ENCODE data around the gene CUX1. TPM values are rescaled to one million over a fixed set of nuclear protein-coding genes. Genes with fewer than 3 reads are reported as not detected.

The CUX1 gene
- total RNA-seq, 1 experiment from 2014 or later: 54.8 TPM

DNA sequence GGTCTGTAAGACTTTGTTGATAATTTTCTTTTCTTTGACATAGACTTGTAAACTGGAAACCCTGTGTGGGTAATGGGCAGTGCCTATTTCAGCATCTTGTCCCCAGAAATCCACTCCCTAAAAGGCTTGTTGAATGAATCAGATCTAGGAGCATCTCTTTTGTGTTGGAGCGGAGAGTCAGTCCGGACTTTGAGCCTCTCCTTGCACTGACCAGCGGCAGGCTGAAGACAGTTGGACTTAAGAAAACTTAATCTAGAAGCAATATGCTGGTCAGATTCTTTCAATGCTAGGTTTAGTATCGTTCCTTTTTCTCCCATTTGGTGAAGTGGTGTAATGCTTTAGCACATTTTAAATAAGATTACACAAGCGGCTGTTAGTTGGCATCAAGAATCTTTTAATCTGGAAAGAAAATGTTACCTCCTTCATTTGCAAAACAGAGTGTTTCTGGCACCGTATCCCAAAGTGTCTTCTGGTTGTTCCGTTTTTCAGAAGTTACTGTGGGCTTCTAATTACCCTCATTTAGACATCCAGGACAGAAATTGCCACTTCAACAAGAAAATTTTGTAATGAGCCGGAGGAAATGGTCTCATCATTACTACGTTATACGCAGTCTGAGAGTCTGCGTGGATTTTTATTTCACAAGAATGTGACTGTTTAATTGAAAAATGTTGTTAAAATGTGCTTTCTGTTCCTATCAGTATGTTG lies 74.7 kb downstream of the CUX1 start:
- no peaks in the 10 kb centered on the region for H3K9me3 Mint-ChIP-seq (ENCODE audit: low read depth, unreplicated experiment)
- CTCF ChIA-PET: no interaction called here
- no peak for TF ChIP-seq CTCF (IDR thresholded peaks at IDR 0.05; ENCODE audit: unreplicated experiment)
- no peak overlapping the region for H3K27ac Mint-ChIP-seq (ENCODE audit: unreplicated experiment)
- H3K27me3 Mint-ChIP-seq (ENCODE audit: unreplicated experiment): no peaks in the 10 kb centered on the region
- H3K36me3 Mint-ChIP-seq (ENCODE audit: insufficient read depth, unreplicated experiment): no peaks in the 10 kb centered on the region
- no peak overlapping the region for H3K4me3 Mint-ChIP-seq (ENCODE audit: low read depth, unreplicated experiment)
- intact Hi-C loops (cut with micrococcal nuclease; ENCODE audit: unreplicated experiment): no loop called here
- no TSS peak for BruUV-seq (replicated peaks)
- no peaks in the 10 kb centered on the region for H3K4me1 Mint-ChIP-seq (ENCODE audit: low read depth, unreplicated experiment)
- no peak for DNase-seq

DNA sequence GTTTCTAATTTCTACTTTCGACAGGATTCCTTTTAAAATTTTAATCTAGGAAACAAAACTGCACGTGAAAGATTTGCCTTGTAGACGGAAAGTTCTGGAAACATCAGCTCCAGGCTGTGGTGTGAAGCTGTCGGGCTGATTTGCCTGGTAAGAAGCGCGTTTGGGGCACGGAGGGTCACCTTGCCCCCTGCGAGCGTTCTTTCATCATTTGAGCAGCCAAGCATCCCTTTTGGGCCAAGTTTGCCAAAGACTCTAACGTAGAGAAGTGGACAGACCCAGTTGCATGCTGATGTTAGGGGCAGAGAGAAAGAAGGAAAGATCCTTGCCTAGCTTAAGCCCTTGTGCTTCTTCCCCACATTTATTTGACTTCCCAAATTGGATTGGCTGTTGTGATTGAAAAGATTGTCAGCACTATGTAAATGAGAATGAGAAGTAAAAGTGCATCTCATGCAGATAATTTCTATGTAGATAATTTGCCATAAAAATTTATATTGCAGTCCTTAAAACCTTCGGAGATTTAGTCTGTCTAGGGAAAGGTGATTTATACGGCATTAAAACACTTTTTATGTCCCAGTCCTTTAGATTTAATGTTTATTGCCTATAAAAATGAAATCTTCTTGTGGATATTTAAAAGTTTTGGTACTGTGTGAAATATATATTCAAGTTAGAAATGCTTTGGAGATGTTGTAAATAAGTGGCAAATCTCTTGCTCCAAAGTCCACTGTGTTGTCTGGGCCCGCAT lies 76.1 kb downstream of the CUX1 start:
- H3K27ac Mint-ChIP-seq (ENCODE audit: unreplicated experiment): no peak overlapping the region
- TF ChIP-seq CTCF (IDR thresholded peaks at IDR 0.05; ENCODE audit: unreplicated experiment): no peak
- CTCF ChIA-PET: no interaction called here
- intact Hi-C loops (cut with micrococcal nuclease; ENCODE audit: unreplicated experiment): no loop called here
- H3K9me3 Mint-ChIP-seq (ENCODE audit: low read depth, unreplicated experiment): no peaks in the 10 kb centered on the region
- no peaks in the 10 kb centered on the region for H3K4me1 Mint-ChIP-seq (ENCODE audit: low read depth, unreplicated experiment)
- H3K36me3 Mint-ChIP-seq (ENCODE audit: insufficient read depth, unreplicated experiment): no peaks in the 10 kb centered on the region
- DNase-seq: no peak
- BruUV-seq (replicated peaks): no TSS peak
- H3K27me3 Mint-ChIP-seq (ENCODE audit: unreplicated experiment): no peaks in the 10 kb centered on the region
- H3K4me3 Mint-ChIP-seq (ENCODE audit: low read depth, unreplicated experiment): no peak overlapping the region

DNA sequence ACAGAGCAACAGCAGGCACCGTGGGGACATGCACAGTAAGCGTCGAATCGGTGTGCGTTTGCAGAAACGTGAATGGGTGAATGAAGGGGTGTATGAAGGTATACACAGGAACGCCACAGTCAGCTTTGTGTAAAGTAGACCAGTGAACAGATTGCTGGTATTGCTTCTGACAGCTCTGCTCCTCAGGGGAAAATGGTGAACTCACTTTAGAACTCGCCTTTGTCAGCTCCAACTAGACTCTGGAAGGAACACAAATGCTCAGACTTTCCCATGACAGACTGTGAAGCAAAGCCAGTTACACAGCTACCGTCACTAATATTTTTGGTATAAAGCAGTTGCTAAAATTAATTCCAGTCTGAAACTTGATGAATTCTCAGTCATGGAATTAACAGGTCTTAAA lies 78.9 kb downstream of the CUX1 start:
- no peak for DNase-seq
- no peaks in the 10 kb centered on the region for H3K4me1 Mint-ChIP-seq (ENCODE audit: low read depth, unreplicated experiment)
- no peaks in the 10 kb centered on the region for H3K9me3 Mint-ChIP-seq (ENCODE audit: low read depth, unreplicated experiment)
- intact Hi-C loops (cut with micrococcal nuclease; ENCODE audit: unreplicated experiment): no loop called here
- H3K4me3 Mint-ChIP-seq (ENCODE audit: low read depth, unreplicated experiment): no peak overlapping the region
- no peaks in the 10 kb centered on the region for H3K36me3 Mint-ChIP-seq (ENCODE audit: insufficient read depth, unreplicated experiment)
- CTCF ChIA-PET: no interaction called here
- no peaks in the 10 kb centered on the region for H3K27me3 Mint-ChIP-seq (ENCODE audit: unreplicated experiment)
- no peak for TF ChIP-seq CTCF (IDR thresholded peaks at IDR 0.05; ENCODE audit: unreplicated experiment)
- BruUV-seq (replicated peaks): no TSS peak
- no peak overlapping the region for H3K27ac Mint-ChIP-seq (ENCODE audit: unreplicated experiment)

- intact Hi-C loops (cut with micrococcal nuclease; ENCODE audit: unreplicated experiment): no loop called here
- H3K4me3 Mint-ChIP-seq (ENCODE audit: low read depth, unreplicated experiment): no peak overlapping the region
- no peak overlapping the region for H3K27ac Mint-ChIP-seq (ENCODE audit: unreplicated experiment)
- CTCF ChIA-PET: no interaction called here
- no TSS peak for BruUV-seq (replicated peaks)
- no peaks in the 10 kb centered on the region for H3K36me3 Mint-ChIP-seq (ENCODE audit: insufficient read depth, unreplicated experiment)
- no peaks in the 10 kb centered on the region for H3K4me1 Mint-ChIP-seq (ENCODE audit: low read depth, unreplicated experiment)
- DNase-seq: no peak
- no peaks in the 10 kb centered on the region for H3K27me3 Mint-ChIP-seq (ENCODE audit: unreplicated experiment)
- no peak for TF ChIP-seq CTCF (IDR thresholded peaks at IDR 0.05; ENCODE audit: unreplicated experiment)
- H3K9me3 Mint-ChIP-seq (ENCODE audit: low read depth, unreplicated experiment): no peaks in the 10 kb centered on the region
These were observed 79.5 kb downstream of the CUX1 start for GRCh38 chr7:101896941-101897340.
